Middle frontal gyrus (tissue), 1 donor: ENCODE data around the gene IFT43.
"Not testable (repeated sequence)": the region's sequence is repeated elsewhere in the genome, so short reads cannot be mapped to it uniquely, and the experiment has no call there.

Experiments
- DNase-seq: peaks from one replicate; pipeline ENCODE4 v3.0.0-alpha.2; 2015; ENCODE audit warnings: low spot score; ENCODE audit errors: extremely low spot score

The IFT43 gene

GRCh38 chr14:75980856-75981255 is 4.7 kb upstream of the IFT43 start:
- no peak for DNase-seq

DNA sequence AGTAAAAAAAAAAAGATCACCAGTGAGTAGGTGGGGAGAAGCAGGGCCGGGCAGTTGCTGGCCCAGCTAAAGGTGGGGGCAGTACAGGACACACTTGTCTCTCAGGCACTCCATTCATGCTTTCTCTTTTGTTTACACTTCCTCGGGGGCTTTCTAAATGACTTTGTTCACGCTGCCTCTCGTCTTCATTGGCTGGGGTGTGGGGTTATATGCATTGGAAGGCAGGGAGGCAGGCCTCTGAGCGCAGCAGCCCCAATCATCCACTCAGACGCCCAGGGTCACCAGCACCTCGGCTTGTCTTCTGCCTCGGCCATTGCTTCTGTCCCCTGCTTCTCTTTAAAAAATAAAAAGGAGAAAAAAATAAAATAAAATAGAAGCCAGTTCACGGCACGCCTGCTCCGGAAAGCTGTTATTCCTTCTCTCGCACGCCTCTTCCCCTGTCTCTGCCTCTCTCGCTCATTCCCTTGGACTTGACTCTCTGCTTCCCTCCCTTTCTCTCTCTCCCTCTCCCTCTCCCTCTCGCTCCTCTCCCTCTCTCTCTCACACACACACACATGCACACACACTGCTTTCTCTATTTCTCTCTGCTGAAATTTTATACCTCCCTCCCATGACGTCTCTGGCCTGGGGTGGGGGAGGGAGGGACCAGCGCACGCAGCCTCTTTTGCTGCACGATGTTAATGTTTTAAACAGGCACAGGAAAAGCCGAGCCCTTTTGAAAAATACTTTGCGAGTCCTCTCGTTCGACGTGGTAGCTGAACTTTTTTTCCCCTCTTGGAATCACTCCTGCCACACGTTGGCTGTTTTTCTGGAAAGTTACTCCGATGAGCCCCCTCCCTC is 3.9 kb upstream of the IFT43 start, which contains the start of gene TGFB3:
TSS of gene TGFB3 (minus strand) at position 570 of the 840 bp plus-strand sequence. CDS start 1,102 bp downstream, outside the sequence.
- no peak for DNase-seq

- peak; percentile 56 for DNase-seq
These were observed 3.1 kb upstream of the IFT43 start for GRCh38 chr14:75982266-75983018.

GRCh38 chr14:75983019-75983358 is 2.6 kb upstream of the IFT43 start:
- no peak for DNase-seq

- no peak for DNase-seq
These were observed 889 bp upstream of the IFT43 start for GRCh38 chr14:75984674-75985073.

- DNase-seq: no peak
These were observed 839 bp downstream of the IFT43 start for GRCh38 chr14:75986439-75986765.

DNA sequence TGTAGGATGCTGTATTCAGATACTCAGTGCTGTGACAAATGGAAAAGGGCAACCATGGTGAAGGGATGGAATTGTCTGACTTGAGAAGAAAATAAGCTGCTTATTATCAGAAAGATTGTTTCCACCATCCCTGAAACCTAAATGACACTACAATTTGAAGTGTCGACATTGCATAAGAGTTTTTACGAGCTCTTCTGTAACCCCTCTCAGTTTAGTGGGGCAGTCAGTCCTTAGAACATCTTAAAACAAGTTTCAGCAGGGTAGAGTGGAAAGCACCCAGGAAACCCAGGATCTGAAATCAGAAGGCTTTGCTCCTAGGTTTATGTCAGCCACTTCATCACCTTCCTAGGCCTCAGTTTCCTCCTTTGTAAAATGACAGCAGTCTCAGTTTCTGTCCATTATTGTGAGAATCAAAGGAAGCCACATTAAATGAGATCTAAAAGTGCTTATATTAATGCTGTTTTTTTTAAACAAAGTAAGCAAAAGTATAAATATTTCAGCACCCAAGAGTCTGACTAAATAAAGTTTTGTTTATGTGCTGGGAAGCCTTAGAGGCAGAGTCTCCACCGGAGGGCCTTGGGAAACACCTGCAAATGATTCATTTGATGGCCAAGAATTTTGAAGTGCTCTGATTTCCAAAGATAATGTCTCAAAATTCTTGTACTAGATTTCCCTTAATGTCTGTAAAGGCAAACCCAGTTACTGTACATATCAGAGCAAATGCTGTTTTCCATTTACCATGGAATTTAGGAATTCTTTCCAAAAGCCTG is 1.8 kb downstream of the IFT43 start:
- no peak for DNase-seq

GRCh38 chr14:75989134-75989533 is 3.6 kb downstream of the IFT43 start:
- no peak for DNase-seq

- no peak for DNase-seq
These were observed 4.7 kb downstream of the IFT43 start for GRCh38 chr14:75990297-75990696.

DNA sequence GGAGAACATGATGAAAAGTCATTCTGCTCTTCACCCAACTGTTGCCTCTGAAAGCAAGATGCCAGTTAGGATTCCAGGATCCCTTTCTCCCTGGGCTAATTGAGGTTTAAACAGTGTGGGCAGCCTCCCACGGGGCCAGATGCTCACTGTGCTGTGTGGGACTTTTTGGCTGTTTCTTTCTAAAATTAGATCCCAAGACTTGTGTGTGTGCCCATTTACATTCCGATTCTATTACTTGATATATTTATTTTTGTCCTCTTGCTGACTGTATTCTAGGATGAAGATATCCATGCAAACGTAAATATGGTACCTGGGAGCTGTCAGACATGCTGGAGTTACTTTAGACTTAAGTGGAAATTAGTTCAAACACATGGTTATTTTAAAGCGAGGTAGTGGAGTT is 6.2 kb downstream of the IFT43 start:
- DNase-seq: no peak

DNA sequence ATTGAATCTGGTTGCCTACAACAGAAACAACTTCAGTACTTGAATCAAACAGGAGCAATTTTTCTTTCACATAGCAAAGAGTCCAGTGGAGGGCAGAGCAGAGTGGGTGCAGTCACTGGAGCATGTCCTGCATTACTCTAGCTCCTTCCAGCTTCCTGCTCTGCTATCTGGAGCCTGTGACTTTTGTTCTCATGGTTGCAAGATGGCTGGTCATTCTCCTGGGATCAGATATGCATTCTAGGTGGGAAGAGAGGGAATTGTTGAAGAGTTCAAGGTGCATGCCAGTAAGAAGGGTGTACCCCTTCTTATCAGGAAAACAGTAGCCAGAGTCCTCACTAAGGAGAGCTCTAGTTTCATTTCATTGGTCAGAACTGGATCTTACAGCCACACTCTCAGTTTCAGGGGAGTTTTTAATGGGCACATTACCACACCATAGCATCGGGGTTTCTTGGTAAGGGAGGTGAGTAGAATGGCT is 8.0 kb downstream of the IFT43 start:
- no peak for DNase-seq

DNA sequence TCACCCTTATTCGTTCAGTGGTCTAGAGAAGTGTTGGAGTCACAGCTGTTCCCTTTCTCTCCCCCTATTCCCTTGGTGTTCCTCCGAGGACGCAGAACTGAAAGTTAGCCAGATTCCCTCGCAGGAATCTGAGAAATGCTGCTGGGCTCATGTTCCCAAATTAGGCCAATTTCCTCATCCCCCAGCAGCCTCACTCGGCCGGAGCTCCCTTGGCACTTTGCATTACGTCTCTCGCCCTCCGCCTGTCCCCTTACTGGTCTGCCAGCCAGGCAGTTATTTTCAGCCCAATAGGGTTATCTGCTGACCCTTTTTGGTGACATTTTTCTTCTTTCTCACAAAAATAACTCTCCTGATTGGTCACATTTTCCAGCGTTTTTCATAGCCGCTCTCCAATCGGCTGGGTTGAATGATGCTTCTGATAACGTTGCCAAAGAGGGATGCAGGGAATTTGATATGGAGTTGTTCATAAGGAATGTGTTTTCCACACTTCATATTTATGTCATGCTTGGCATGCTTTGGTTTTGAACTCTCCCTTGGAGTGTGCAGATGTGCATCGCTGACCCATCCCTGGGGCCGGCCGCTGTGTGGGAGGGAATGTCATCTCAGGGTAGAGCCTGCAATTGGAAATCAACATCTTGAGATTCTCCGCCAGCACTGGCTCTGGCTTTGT is 9.9 kb downstream of the IFT43 start:
- no peak for DNase-seq

GRCh38 chr14:75996488-75996887 is 10.9 kb downstream of the IFT43 start:
- no peak for DNase-seq

DNA sequence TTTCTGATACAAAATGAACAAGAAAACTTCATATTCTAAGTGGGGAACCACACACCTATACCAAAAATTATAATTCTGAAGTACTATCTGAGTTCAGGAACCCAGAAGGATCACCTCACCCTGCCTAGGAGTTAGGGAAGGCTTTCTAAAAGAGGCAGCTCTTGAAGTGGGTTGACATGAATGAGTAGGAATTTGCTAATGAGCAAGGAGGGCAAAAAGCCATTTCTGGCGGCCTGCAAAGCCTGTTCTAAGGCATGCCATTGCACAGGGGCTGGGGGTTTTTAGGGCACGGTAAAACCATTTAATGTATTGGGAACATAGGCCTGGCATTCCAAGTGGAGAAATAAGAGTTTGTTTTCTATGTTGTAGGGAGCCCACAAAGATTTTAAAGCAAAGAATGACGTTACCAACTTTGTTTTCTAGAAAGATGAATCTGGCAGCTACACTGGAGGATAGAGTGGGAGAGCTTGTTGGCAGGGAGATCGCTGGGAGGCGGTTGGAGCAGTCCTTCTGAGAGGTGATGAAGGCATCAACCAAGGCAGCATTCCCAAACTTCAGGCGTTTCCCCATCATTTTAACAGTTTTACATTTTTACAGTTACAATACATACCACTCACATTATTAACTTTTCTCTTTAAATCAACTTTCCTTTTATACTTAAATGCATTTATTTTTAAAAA is 14.1 kb downstream of the IFT43 start:
- no peak for DNase-seq

GRCh38 chr14:76002383-76002782 is 16.8 kb downstream of the IFT43 start:
- DNase-seq: no peak

GRCh38 chr14:76006253-76006652 is 20.7 kb downstream of the IFT43 start:
- no peak for DNase-seq

- no peak for DNase-seq
These were observed 21.8 kb downstream of the IFT43 start for GRCh38 chr14:76007379-76007778.

GRCh38 chr14:76007852-76008251 is 22.3 kb downstream of the IFT43 start:
- no peak for DNase-seq

- not testable (repeated sequence) for DNase-seq
These were observed 24.1 kb downstream of the IFT43 start for GRCh38 chr14:76009627-76010026.

DNA sequence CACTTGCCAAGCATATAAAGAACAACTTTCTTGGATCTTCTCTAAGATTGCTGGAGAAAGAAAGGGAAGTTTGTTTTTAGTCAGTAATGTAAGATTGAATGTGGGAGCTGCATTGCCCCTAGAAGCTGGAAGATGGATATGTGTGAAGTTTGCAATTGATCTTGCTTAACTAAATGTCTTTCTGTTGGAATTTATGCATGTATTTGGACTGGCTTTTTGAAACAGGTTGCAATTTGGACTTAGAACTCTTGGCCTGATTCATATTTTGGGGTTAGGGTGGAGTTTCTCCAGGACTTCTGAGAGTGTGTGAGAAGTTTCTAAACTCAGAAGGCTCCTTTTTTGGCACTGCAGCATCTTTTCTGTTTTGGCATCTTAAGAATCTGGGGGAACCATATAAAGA is 26.4 kb downstream of the IFT43 start:
- no peak for DNase-seq

GRCh38 chr14:76012354-76012753 is 26.8 kb downstream of the IFT43 start:
- no peak for DNase-seq
